ENCODE results near the gene SGTB.
"Not testable (repeated sequence)": the region's sequence is repeated elsewhere in the genome, so short reads cannot be mapped to it uniquely, and the experiment has no call there.

Gene SGTB

GRCh38 chr5:65734921-65735320, 13.0 kb upstream of the SGTB start:
- no peak overlapping the region for H3K4me3 ChIP-seq (ENCODE audit: low read depth, low read length)
- TF ChIP-seq CTCF (IDR thresholded peaks at IDR 0.05; ENCODE audit: low read depth, low read length), result no peak

DNA sequence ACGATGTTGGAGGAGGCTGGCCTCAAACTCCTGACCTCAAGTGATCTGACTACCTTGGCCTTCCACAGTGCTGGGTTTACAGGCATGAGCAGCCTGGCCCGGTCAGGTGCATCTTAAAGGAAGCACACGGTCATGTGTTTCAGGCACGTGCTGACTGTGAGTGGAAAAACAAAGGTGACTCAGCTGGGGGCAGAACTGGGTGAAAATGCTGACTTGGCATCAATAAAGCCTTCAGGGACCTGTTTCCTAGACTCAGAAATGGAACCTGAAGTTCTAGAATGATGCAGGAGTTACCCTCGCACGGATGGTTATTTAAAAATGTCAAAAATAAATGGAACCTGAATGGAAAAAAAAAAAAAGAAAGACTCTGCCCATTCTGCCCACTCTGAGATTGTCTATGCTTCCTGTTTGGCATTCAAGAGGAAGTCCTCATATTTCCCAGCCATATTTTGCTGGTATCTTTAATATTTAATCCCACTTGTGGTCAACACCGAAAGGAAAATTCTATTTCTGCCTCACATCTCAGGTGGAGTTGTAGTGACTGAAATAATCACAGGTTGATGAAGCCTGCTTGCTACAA, 12.4 kb upstream of the SGTB start:
- not testable (repeated sequence) for H3K4me3 ChIP-seq (ENCODE audit: low read depth, low read length)

GRCh38 chr5:65732046-65732445, 10.1 kb upstream of the SGTB start:
- not testable (repeated sequence) for H3K4me3 ChIP-seq (ENCODE audit: low read depth, low read length)

GRCh38 chr5:65730910-65731309, 9.0 kb upstream of the SGTB start:
- no peak overlapping the region for H3K4me3 ChIP-seq (ENCODE audit: low read depth, low read length)
- TF ChIP-seq CTCF (IDR thresholded peaks at IDR 0.05; ENCODE audit: low read depth, low read length), result no peak

DNA sequence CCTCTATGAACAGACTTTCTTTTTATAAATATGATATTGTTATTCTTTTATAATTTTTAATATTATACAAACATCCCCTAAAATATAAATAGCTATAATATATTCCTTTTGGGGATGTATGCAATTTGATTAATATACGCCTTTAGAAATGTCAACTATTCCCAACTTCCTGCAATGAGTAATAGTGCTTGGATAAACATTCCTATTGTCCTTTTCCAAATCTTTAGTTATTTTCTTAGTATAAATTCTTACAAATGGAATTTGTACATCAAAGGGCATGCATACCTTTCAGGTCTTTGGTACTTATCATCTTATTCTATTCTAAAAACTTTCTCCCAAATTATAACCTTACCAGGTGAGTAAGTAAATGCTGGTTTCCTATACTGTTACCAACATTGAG, 6.3 kb upstream of the SGTB start:
- H3K4me3 ChIP-seq (ENCODE audit: low read depth, low read length), result no peak overlapping the region
- TF ChIP-seq CTCF (IDR thresholded peaks at IDR 0.05; ENCODE audit: low read depth, low read length), result no peak

DNA sequence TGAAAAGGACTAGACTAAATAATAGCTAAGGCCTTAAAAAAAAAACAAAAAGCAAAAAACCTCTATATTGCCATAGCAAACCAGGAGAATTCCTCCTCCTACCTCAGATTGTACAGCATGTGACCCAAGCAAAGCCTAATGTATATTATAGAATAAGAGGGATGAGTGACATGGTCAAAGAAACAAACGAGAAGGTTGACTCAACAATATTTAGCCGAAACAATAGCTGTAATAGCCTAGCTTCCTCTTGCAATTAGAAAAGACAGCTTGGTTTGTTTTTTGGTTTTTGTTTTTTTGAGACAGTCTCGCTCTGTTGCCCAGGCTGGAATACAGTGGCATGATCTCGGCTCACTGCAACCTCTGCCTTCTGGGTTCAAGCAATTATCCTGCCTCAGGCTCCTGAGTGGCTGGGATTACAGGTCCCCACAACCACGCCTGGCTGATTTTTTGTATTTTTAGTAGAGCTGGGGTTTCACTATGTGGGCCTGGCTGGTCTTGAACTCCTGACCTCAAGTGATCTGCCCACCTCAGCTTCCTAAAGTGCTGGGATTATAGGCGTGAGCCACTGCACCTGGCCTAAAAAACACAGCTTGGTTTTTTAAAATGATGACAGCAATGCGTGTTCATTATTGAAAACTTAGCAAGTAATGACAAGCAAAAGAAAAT, 5.7 kb upstream of the SGTB start:
- H3K4me3 ChIP-seq (ENCODE audit: low read depth, low read length), result no peak overlapping the region
- TF ChIP-seq CTCF (IDR thresholded peaks at IDR 0.05; ENCODE audit: low read depth, low read length), result no peak

DNA sequence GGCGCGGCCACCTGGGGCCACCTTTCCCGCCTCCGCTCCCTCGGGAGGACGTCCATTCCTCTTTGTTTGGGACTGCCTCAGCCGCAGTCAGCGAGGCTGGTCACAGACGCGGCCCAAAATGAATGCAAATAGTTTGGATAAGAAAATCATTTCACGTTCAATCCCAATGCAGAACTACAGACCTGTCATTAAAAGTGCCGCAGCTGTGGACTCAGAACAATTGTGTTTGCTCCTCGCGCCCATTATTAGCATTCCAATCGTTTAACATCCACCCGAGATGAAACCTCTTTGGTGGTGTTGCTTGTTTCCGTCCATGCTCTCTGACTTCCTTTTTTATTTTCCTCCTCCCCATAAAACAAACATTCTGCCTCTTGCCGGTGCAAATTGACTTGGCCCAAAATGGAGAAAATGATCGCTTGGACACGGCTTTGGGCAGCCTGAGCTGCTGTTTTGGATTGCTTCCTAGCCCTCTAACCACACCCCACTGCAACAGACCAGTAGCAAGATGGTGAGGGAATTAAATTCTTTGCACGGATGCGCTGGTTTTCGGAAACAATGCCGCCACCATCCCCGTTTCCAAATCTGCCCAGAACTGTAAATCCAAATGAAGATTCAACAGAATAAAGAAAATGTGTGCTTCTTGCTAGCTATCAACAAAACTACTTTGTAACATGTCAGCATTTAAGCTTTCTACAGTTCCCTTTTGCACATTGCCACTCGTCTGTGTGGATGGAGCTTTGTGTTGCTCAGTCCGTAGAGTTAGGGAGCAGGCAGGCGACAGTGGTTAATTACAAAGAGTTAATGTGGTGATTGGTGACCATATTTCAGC, 880 bp upstream of the SGTB start:
- no peak for TF ChIP-seq CTCF (IDR thresholded peaks at IDR 0.05; ENCODE audit: low read depth, low read length)
- peak overlapping the region; percentile 86 for H3K4me3 ChIP-seq (ENCODE audit: low read depth, low read length)

DNA sequence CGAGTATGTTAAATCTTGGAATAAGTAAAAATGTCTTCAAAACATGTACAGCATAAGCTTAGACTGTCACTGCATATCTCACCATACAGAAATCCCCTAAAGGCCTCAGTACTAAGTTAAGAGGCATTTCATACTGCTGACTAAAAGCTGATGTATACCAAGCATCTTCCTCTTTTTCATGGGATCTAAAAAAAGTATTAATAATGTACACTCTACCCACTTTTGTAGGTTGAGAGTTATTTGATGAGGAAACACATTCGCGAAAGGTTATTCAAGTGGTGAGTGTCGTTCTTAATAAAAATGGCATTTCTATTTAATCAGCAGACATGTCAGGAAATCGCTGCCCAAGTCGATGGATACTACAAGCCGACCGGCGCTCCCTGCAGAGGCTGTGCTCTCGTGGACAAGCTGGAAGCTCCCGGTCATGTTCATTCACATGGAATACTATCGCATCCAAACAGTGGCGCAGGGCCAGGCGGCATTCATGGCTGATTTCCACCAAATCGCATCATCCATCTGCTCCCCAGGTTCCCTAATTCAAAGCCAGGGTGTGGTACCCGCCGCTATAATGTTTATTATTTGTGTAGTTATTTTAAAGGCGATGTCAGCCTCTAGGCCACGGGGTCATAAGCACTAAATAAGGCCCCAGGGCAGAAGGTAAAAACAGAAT, 724 bp downstream of the SGTB start:
- H3K4me3 ChIP-seq (ENCODE audit: low read depth, low read length), result peak overlapping the region; percentile 86
- no peak for TF ChIP-seq CTCF (IDR thresholded peaks at IDR 0.05; ENCODE audit: low read depth, low read length)
